ENCODE measurements around the gene CSRP1.

DNA sequence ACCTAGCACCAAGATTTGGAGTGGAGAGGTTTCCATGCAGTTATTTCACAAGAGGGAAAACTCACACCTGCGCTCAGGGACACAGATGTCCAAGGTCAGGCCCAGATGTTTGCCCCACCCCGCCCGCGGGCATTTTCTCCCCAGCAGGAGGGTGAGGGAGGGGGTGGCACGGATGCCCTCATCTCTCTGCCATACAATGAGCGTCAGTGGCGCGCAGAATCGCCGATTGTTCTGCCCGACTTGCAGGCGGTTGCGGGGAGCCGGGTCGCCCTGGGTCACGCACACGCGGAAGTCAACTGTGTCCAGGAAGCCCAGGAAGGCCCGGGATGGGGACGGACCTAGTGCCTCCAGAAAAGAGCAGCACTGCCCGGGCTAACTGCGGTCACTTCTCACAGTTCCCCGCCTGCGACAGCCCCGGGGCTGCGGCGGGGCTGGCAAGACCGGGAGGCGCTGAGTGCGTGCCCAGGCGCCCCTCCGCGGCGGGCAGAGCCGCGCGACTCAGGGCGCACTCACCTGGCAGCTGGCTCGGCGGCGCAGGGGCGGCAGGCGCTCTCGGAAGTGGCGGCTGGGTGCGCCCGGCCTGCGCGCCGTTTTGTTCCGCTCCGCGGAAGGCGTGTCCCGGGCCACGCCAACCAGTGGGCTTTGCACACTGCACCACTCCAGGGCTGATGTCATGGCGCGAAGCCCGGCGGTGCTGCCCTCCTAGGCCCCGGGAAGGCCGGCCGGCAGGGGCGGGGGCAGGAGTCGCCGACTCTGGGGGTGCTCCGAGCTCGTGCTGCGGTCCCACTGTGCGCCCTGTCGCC, at the start of gene CSRP1:
- TF ChIP-seq RAD21 (conservative IDR thresholded peaks at IDR 0.05) (no peak), EZH2 (IDR thresholded peaks at IDR 0.05; ENCODE audit: borderline replicate concordance, insufficient read depth, low read length, poor library complexity, severe bottlenecking) (no peak), POLR2AphosphoS5 (IDR thresholded peaks at IDR 0.05) (no peak), TAF1 (IDR thresholded peaks at IDR 0.05; ENCODE audit: low read depth) (no peak), MXI1 (conservative IDR thresholded peaks at IDR 0.05; ENCODE audit: poor library complexity, severe bottlenecking) (no peak), EP300 (conservative IDR thresholded peaks at IDR 0.05; ENCODE audit: poor library complexity, severe bottlenecking) (no peak), SMC3 (conservative IDR thresholded peaks at IDR 0.05; ENCODE audit: poor library complexity) (no peak)
- TF ChIP-seq, protein P1, sequence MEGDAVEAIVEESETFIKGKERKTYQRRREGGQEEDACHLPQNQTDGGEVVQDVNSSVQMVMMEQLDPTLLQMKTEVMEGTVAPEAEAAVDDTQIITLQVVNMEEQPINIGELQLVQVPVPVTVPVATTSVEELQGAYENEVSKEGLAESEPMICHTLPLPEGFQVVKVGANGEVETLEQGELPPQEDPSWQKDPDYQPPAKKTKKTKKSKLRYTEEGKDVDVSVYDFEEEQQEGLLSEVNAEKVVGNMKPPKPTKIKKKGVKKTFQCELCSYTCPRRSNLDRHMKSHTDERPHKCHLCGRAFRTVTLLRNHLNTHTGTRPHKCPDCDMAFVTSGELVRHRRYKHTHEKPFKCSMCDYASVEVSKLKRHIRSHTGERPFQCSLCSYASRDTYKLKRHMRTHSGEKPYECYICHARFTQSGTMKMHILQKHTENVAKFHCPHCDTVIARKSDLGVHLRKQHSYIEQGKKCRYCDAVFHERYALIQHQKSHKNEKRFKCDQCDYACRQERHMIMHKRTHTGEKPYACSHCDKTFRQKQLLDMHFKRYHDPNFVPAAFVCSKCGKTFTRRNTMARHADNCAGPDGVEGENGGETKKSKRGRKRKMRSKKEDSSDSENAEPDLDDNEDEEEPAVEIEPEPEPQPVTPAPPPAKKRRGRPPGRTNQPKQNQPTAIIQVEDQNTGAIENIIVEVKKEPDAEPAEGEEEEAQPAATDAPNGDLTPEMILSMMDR (IDR thresholded peaks at IDR 0.05; ENCODE audit: poor library complexity, severe bottlenecking): no peak
- TF ChIP-seq, protein P2, sequence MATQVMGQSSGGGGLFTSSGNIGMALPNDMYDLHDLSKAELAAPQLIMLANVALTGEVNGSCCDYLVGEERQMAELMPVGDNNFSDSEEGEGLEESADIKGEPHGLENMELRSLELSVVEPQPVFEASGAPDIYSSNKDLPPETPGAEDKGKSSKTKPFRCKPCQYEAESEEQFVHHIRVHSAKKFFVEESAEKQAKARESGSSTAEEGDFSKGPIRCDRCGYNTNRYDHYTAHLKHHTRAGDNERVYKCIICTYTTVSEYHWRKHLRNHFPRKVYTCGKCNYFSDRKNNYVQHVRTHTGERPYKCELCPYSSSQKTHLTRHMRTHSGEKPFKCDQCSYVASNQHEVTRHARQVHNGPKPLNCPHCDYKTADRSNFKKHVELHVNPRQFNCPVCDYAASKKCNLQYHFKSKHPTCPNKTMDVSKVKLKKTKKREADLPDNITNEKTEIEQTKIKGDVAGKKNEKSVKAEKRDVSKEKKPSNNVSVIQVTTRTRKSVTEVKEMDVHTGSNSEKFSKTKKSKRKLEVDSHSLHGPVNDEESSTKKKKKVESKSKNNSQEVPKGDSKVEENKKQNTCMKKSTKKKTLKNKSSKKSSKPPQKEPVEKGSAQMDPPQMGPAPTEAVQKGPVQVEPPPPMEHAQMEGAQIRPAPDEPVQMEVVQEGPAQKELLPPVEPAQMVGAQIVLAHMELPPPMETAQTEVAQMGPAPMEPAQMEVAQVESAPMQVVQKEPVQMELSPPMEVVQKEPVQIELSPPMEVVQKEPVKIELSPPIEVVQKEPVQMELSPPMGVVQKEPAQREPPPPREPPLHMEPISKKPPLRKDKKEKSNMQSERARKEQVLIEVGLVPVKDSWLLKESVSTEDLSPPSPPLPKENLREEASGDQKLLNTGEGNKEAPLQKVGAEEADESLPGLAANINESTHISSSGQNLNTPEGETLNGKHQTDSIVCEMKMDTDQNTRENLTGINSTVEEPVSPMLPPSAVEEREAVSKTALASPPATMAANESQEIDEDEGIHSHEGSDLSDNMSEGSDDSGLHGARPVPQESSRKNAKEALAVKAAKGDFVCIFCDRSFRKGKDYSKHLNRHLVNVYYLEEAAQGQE (IDR thresholded peaks at IDR 0.05; ENCODE audit: borderline replicate concordance): no peak
